GM12878 (cell line): ENCODE data around the gene FAM20B. TPM values are rescaled to one million over a fixed set of nuclear protein-coding genes. Genes with fewer than 3 reads are reported as not detected.

ENCODE experiments used
- ATAC-seq: fragments of 200-7000 bp; cut with Tn5 transposase; 3 replicates; pipeline ENCODE4 v1.9.1; 2020; ENCODE audit warnings: mild to moderate bottlenecking, moderate library complexity
- BruUV-seq: library from RNA; stranded (reverse); fragments of 400-500 nt; replicated peaks from 2 replicates; lab custom pipeline; 2021; lab: Mats Ljungman, UMichigan
- CTCF ChIA-PET: fragments of 300-600 bp; sonication (Branson Sonifier 250); formaldehyde crosslinking; extraction: SDS; loops from one replicate; lab custom pipeline; 2021; ENCODE audit warnings: inconsistent platforms; lab: Yijun Ruan, JAX
- POLR2A ChIA-PET: fragments of 350-600 bp; formaldehyde crosslinking; extraction: SDS; loops from one replicate; lab custom pipeline; 2021; ENCODE audit warnings: inconsistent platforms; lab: Charles Lee
- RAD21 ChIA-PET: fragments of 300-600 bp; sonication (Branson Sonifier 250); formaldehyde crosslinking; loops from one replicate; lab custom pipeline; 2023; ENCODE audit warnings: antibody characterized with exemption; ENCODE audit not compliant: unreplicated experiment; lab: Charles Lee
- SMC1A ChIA-PET: fragments of 300-600 bp; sonication (Branson Sonifier 250); formaldehyde crosslinking; loops from one replicate; lab custom pipeline; 2023; ENCODE audit not compliant: unreplicated experiment, uncharacterized antibody; lab: Charles Lee
- DNase-seq: peaks from one replicate; pipeline ENCODE4 v3.0.0-alpha.2; 2011; ENCODE audit warnings: low read depth, low spot score
- FAIRE-seq: peaks from 3 replicates; lab custom pipeline; 2011; peaks lifted over from hg19 to GRCh38; lab: Jason Lieb, UNC
- H2AFZ ChIP-seq: 2 replicates; pipeline ENCODE4 v1.6.0; 2011; ENCODE audit warnings: low read depth, low read length, control low read depth; ENCODE audit not compliant: control insufficient read depth
- H3K27ac ChIP-seq: 2 replicates; pipeline ENCODE4 v1.5.1; 2011; ENCODE audit warnings: control low read depth; ENCODE audit not compliant: control insufficient read depth, insufficient read depth
- H3K27me3 ChIP-seq, 2 experiments: replicated peaks in 1 of 2; 2 replicates each; pipeline versions ENCODE4 v1.6.0 to v1.6.1; 2011; ENCODE audit warnings: low read length in 1 of 2; ENCODE audit not compliant: control insufficient read depth in 2 of 2, insufficient read depth in 2 of 2
- H3K36me3 ChIP-seq, 2 experiments: 2 replicates each; pipeline ENCODE4 v1.5.1; 2011; ENCODE audit warnings: low read length in 1 of 2; ENCODE audit not compliant: control insufficient read depth in 2 of 2, insufficient read depth in 2 of 2
- H3K4me1 ChIP-seq: 2 replicates; pipeline ENCODE4 v1.6.1; 2011; ENCODE audit warnings: mild to moderate bottlenecking, low read length, moderate library complexity, mixed read lengths; ENCODE audit not compliant: control insufficient read depth, insufficient read depth
- H3K4me2 ChIP-seq: 2 replicates; pipeline ENCODE4 v1.6.0; 2011; ENCODE audit warnings: control low read depth; ENCODE audit not compliant: control insufficient read depth, insufficient read depth
- H3K4me3 ChIP-seq: fragments of 200-600 bp; sonication (generic); 2 replicates; pipeline ENCODE4 v1.5.1; 2016
- H3K79me2 ChIP-seq: 2 replicates; pipeline ENCODE4 v1.6.0; 2011; ENCODE audit warnings: low read length; ENCODE audit not compliant: control insufficient read depth, insufficient read depth
- H3K9ac ChIP-seq: 2 replicates; pipeline ENCODE4 v1.8.0; 2011; ENCODE audit warnings: low read length, control low read depth, mixed read lengths; ENCODE audit not compliant: control insufficient read depth, insufficient read depth
- H3K9me3 ChIP-seq: replicated peaks from 3 replicates; pipeline ENCODE4 v1.5.1; 2011; ENCODE audit warnings: mild to moderate bottlenecking, low read length; ENCODE audit not compliant: control insufficient read depth, insufficient read depth
- H4K20me1 ChIP-seq: 2 replicates; pipeline ENCODE4 v1.6.0; 2011; ENCODE audit not compliant: control insufficient read depth, insufficient read depth
- EGR1 ChIP-seq, 2 experiments: IDR thresholded peaks; 1 replicate in 1 of 2; 2 replicates in 1 of 2; pipeline ENCODE4 v1.6.1; 2011 to 2012; ENCODE audit warnings: low read depth in 2 of 2, low read length in 2 of 2, borderline replicate concordance in 1 of 2, mild to moderate bottlenecking in 1 of 2, moderate library complexity in 1 of 2
- MYC ChIP-seq: IDR thresholded peaks from 2 replicates; pipeline ENCODE4 v1.6.1; 2011; ENCODE audit warnings: mild to moderate bottlenecking, low read length, moderate library complexity, inconsistent platforms; ENCODE audit not compliant: insufficient read depth, insufficient replicate concordance, insufficient read length, severe bottlenecking
- NRF1 ChIP-seq: conservative IDR thresholded peaks from 2 replicates; pipeline ENCODE4 v1.6.1; 2011; ENCODE audit warnings: mild to moderate bottlenecking, low read depth, low read length, improper control_type of control experiment
- PAX5 ChIP-seq: IDR thresholded peaks from 2 replicates; pipeline ENCODE4 v1.6.1; 2011; ENCODE audit warnings: low read depth, low read length, borderline replicate concordance
- SPI1 ChIP-seq: IDR thresholded peaks from 2 replicates; pipeline ENCODE4 v1.6.1; 2011; ENCODE audit warnings: low read depth, mild to moderate bottlenecking, low read length, moderate library complexity, borderline replicate concordance; ENCODE audit not compliant: insufficient read depth
- SRF ChIP-seq, 2 experiments: IDR thresholded peaks; 2 replicates each; pipeline ENCODE4 v1.6.1; 2011; ENCODE audit warnings: low read depth in 2 of 2, low read length in 2 of 2, mild to moderate bottlenecking in 1 of 2, moderate library complexity in 1 of 2
- WGBS: methylation state at CpG from one replicate; pipeline ENCODE4 v1.1.6; 2016; ENCODE audit warnings: low lambda C conversion rate; ENCODE audit not compliant: insufficient replicate concordance, insufficient coverage; ENCODE audit errors: missing lambda C conversion rate; 5-methylcytosine and 5-hydroxymethylcytosine counted together
- in situ Hi-C: fragments of 300-500 bp; cut with MboI; formaldehyde crosslinking; loops from 9 replicates; pipeline ENCODE4 v1.14.3; 2018; ENCODE audit warnings: mixed read lengths
- intact Hi-C: fragments of 100-400 bp; cut with micrococcal nuclease; formaldehyde crosslinking; loops from one replicate; pipeline ENCODE4 v1.14.2; 2022; ENCODE audit not compliant: unreplicated experiment
- polyA plus RNA-seq, 11 experiments: library from polyadenylated mRNA; depleted of rRNA in 4 of 11; unstranded in 6 of 11; stranded (reverse) in 5 of 11; fragments of >200 nt; fragmentation: Nextera tagmentation in 4 of 11; fragmentation: Illumina TruSeq in 1 of 11; extraction: Ambion mirVana in 4 of 11; extraction: Trizol in 1 of 11; gene quantifications; 1 replicate in 1 of 11; 2 replicates in 10 of 11; pipeline versions ENCODE4 v1.2.1 to v1.2.3, GENCODE V29; 2011 to 2016; ENCODE audit warnings: inconsistent platforms in 2 of 11, missing spikeins in 2 of 11, low read depth in 1 of 11
- total RNA-seq, 4 experiments: library from RNA; depleted of rRNA in 3 of 4; stranded (reverse); fragments of >200 nt in 3 of 4; fragmentation: Illumina TruSeq in 1 of 4; extraction: Trizol in 1 of 4; gene quantifications; 2 replicates each; pipeline versions ENCODE4 v1.2.1 to v1.2.3, GENCODE V29; 2013 to 2021

Gene FAM20B
- total and polyA plus RNA-seq, 10 of the 15 experiments (the other 5 are each of a cell fraction or from before 2014, with no cell fraction given): 2.4 to 25.6 (median 12.8) TPM

DNA sequence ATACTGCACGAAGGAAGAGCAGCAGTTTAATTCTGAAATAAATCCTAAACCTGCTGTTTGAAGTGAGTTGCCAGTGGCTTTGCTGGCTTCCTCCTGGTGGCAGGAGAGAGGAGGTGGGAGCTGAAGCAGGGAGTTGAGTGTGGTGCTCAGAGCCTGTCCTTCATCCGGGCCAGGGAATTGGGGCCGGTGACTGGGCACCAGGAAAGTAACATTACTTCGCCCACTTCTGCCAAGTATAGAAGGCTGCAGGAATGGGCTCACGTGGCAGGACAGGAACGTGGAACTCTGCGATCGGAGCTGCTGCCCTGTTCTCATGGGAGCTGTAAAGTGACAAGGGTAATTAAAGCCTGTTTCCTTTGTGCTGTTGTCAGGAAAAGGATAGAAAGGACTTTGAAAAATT is 64.8 kb downstream of the FAM20B start (continued):
- TF ChIP-seq MYC (no peak), EGR1 (IDR thresholded peaks at IDR 0.05; ENCODE audit: borderline replicate concordance in 1 of 2, low read depth in 2 of 2, low read length in 2 of 2) (no peak), SRF (IDR thresholded peaks at IDR 0.05; ENCODE audit: low read depth in 2 of 2, low read length in 2 of 2) (no peak)

DNA sequence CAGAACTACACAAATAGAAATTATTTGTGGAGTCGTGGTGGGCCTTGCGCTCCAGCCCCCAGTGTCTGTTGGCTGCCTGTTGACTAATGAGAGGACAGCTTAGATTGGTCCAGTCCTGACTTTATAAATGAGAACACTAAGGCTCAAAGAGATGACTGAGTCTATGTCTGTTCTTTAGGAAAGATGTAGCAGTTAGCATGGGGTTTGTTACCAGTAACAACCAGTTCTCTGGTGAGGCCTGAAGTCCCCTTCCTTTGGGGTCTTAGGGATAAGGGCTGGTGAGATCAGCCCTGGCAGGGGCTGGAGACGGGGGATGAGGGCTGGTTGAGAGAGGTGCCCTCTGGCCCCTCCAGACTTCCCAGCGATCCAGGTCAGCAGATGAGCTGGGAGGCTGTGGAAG is 65.2 kb downstream of the FAM20B start:
- Histone ChIP-seq H3K4me3 (no peak overlapping the region), H2AFZ (no peak overlapping the region), H3K9ac (no peak overlapping the region), H3K4me1 (peaks cover 19% of the 10 kb centered on the region), H3K4me2 (no peak overlapping the region), H3K36me3 (peaks cover 29 to 35% of the 10 kb centered on the region in 2 experiments)
- ChIA-PET CTCF (interaction anchor here (0.9 kb wide), 1 partner anchor 30 kb away, joined by 3 read pairs; no protein-coding TSS in a partner anchor), RAD21 (interaction anchor here (1.2 kb wide), 1 partner anchor 279 kb away, joined by 3 read pairs; no protein-coding TSS in a partner anchor)
- intact Hi-C loops: no loop called here
- no peak for ATAC-seq
- TF ChIP-seq SPI1 (no peak), PAX5 (no peak), NRF1 (no peak)
- TF ChIP-seq, all 136 proteins: peak for 0
- ChIA-PET SMC1A (interaction anchor here (1.4 kb wide), 1 partner anchor 10 kb away, joined by 3 read pairs; no protein-coding TSS in a partner anchor), POLR2A (interaction anchor here (0.6 to 0.9 kb wide), 2 partner anchors 63 to 135 kb away, joined by 3 to 6 read pairs; no protein-coding TSS in a partner anchor)
- FAIRE-seq (no peak), DNase-seq (no peak)
- BruUV-seq: no TSS peak
- 95% methylated on average over 4 of the region's 4 CpGs for WGBS
- in situ Hi-C loops: loop anchor here (25.0 kb wide), 1 partner anchor 721 kb away; no protein-coding TSS in a partner anchor
- H3K27ac ChIP-seq: no peak overlapping the region
- no peaks in the 10 kb centered on the region for H3K27me3 ChIP-seq
- peaks cover 10% of the 10 kb centered on the region for H3K79me2 ChIP-seq
- no peaks in the 10 kb centered on the region for H4K20me1 ChIP-seq
- no peaks in the 10 kb centered on the region for H3K9me3 ChIP-seq
